ENCODE measurements around the gene ATP6V0A1.
"Not testable (repeated sequence)": the region's sequence is repeated elsewhere in the genome, so short reads cannot be mapped to it uniquely, and the experiment has no call there.

DNA sequence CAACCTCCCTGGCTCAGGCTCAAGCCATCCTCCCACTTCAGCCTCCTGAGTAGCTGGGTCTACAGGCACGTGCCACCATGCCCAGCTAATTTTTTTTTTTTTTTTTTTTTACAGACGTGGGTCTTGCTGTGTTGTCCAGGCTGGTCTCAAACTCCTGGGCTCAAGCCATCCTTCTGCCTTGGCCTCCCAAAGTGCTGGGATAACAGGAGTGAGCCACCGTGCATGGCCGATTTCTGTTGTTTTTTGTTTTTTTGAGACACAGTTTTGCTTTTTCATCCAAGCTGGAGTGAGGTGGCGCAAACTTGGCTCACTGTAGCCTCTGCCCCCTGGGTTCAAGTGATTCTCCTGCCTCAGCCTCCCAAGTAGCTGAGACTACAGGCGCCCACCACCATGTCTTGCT is 3.7 kb upstream of the ATP6V0A1 start:
- TF ChIP-seq CTCF (IDR thresholded peaks at IDR 0.05; ENCODE audit: low read depth, low read length); POLR2A (IDR thresholded peaks at IDR 0.05; ENCODE audit: extremely low read depth, insufficient read length); MYC (IDR thresholded peaks at IDR 0.05; ENCODE audit: low read depth, low read length); MAX (IDR thresholded peaks at IDR 0.05; ENCODE audit: low read depth, low read length): not testable (repeated sequence)

Measured in NB4 (cell line).